Left kidney (tissue), 2 donors: Measurements from ENCODE around the gene DLG1. TPM values are rescaled to one million over a fixed set of nuclear protein-coding genes. Genes with fewer than 3 reads are reported as not detected.

Source experiments
- DNase-seq: peaks from one replicate; pipeline ENCODE4 v3.0.0-alpha.2; 2013
- polyA plus RNA-seq: library from polyadenylated mRNA; unstranded; fragments of 120-200 nt; gene quantifications from one replicate; pipeline ENCODE4 v1.2.1, GENCODE V29; 2013; ENCODE audit not compliant: insufficient read length

The DLG1 gene
- polyA plus RNA-seq, 1 donor, result 96.9 TPM

DNA sequence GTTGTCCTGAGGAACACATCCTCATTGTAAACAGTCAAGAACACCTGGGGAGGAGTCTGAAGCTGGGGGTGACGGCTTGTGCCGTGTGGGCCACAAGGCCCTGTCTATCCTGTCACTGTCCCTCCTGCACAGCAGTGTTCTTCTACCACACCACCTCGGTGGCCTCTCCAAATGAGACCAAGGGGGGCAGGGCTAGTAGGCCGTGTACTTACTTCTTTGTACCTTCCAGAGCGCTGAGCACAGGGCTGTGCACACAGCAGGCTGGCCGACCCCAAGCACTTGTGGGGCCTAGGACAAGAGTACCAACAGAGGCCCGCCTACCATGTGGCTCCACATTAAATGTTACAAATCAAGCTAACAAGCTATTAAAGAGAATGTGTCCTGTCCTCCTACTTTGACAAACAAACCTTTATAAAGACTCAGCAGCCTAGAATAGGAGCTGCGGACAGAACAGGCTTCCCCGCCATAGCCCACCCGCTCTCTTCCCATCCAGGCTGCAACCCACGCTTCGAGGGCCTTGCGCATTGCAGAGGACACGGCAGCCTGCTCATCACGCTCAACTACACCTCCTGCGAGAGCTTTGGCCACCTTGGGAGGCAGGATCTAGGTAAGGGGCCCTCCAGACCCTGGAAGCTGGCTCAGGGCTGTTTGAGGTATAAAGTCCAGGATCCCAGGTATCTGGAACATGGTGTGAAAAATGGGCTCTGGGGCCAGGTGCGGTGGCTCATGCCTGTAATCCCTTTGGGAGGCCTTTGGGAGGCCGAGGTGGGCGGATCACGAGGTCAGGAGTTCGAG is 299.2 kb downstream of the DLG1 start:
- DNase-seq, result no peak

DNA sequence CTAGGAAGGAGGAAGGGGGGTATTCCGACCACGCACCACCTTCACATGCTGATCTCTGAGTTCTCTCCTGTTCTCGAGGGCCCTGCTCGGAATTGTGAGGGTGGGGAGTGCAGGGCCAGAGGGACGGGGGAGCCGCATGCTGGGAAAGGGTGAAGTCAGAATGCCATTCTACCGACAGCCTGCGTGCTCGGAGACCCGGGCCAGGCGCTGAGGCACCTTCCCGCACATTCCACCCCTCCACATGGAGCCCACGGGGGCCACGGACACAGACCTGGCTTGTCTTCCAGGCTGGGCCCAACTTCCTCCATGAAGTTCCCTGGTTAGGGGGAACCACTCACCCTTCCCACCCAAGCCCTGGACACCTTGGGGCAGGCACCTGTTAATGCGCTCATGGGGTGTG is 301.1 kb downstream of the DLG1 start:
- DNase-seq, result no peak

DNA sequence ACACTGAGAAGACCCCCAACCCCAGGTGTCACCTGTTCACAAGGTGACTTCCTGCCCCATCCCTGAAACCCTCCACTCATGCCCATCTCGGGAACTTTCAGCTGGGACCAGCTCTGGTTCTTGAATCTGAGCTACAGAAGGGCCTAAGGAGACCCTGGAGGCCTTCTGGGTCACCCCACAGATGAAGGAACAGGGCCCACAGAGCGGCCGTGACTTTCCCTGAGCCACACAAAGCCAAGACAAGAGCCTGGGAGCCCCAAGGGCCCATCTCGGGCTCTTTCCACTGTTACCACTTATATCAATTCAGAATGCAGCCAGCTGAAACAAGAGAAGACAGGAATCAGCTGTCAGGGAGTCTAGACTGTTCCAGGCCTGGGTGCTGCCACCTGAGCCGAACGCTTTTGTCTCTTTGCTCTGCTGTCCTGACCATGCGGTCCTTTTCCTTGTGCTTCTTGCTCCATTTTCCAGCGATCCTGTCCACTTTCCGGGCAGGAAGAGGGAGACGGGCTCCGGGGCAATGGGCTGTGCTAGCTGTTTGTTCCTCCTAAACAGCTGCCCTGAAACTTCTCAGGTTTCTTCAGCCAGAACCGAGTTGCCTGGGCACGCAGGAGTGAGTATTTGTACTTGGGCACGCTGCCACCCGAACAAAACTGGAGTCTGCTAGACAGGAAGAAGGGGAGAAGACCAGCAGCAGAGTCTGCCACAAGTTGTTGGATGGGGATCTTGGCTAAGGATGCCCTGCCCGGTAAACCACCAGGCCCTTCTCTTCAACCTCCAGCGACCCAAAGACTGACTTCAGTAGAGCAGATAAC is 301.8 kb downstream of the DLG1 start:
- no peak for DNase-seq

DNA sequence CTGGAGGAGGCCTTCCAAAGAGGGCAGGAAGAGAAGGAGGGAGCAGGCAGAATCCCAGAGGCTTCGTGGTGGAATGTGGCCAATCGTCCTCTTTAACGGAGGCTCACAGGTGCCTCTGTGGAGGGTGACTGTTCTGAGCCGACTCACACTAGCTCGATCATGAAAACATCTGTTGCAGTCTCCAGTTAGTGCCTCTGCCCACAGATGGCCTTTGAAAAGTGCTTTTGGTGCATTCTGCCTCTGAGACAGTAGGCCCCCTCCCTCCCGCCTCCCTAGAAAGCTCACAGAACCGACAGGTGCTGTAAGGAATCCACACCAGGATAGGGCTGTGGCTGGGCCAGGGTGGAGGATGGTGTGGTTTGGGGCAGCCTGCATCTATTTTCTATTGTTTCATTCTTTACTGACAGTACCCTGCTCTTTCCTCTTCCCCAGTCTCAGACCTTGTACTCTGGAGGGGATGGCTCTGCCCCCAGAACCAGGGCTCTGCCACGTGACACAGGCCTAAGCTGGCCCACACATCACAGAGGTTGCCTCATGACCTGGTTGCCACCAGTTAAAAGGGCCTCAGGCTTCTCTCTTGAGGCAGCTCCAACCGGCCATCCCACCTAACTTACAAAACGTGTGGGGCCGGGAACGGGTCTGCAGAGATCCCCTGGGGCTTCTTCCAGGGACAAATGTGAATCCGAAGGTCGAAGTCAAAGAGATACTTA is 302.6 kb downstream of the DLG1 start:
- DNase-seq, result no peak

DNA sequence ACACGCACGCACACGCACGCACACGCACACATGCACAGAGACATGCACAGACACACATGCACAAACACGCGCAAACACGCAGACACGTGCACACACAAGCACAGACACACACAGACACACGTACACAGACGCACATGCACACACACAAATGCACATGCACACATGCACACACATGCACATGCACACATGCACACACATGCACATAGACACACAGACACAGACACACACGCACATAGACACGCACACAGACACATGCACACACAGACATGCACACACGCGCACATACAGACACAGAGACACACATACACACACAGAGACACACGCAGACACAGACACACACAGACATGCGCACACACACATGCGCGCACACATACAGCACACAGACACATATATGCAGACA is 303.4 kb downstream of the DLG1 start:
- DNase-seq, result no peak

DNA sequence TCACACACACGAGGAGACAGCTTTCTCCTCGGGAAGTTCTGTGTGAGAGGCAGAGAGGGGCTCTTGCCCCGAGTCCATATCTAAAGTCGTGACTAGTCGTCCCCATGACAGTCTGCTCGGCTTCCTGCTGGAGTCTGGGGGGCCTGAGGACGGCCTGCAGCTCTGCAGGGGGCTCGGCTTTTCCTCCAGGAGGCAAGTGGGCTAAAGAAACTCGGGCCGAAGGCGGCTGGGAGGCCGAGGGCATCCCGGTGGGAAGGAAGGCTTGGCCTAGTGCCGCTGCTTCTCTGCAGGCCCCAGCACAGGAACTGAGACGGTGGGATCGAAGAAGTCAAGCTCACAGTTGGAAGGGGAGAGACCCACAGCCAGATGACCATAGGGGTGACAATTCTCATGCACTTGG is 304.4 kb downstream of the DLG1 start:
- DNase-seq, result no peak
